Measurements from ENCODE around the gene TRIM4.
"Not testable (repeated sequence)": the region's sequence is repeated elsewhere in the genome, so short reads cannot be mapped to it uniquely, and the experiment has no call there.

The TRIM4 gene, protein sequence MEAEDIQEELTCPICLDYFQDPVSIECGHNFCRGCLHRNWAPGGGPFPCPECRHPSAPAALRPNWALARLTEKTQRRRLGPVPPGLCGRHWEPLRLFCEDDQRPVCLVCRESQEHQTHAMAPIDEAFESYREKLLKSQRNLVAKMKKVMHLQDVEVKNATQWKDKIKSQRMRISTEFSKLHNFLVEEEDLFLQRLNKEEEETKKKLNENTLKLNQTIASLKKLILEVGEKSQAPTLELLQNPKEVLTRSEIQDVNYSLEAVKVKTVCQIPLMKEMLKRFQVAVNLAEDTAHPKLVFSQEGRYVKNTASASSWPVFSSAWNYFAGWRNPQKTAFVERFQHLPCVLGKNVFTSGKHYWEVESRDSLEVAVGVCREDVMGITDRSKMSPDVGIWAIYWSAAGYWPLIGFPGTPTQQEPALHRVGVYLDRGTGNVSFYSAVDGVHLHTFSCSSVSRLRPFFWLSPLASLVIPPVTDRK

DNA sequence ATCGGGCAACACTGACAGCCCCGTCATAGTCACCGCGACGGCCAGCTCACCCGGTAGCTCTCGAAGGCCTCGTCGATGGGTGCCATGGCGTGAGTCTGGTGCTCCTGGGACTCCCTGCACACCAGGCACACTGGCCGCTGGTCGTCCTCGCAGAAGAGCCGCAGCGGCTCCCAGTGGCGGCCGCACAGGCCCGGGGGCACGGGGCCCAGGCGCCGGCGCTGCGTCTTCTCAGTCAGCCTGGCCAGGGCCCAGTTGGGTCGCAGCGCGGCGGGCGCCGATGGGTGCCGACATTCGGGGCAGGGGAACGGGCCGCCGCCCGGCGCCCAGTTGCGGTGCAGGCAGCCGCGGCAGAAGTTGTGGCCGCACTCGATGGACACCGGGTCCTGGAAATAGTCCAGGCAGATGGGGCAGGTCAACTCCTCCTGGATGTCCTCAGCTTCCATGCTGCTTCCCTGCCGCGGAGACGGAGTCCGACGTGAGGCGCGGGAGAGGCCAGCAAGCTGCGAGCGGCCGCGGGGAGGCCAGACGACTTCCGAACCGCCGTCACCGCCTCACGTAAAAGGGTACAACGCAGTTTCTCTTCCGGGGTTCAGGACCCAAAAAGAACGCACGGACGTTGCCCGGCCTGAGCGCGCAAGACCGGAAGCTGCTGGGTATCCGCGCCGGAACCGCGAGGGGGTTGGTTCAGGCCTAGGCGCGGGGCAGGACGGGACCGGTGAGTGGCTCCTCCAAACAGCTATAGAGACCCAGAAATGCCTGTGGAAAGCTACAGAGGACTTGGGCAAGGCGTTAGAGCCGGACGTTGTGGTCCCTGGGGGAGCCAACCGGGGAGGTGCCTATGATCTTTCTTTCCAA, at the start of gene TRIM4:
Gene TRIM4 (minus strand): TSS at position 572 of the 855 bp plus-strand sequence. CDS start 129 bp downstream, at position 443.
- peak; percentile 81 for DNase-seq (ENCODE audit: low read depth, low spot score)

DNA sequence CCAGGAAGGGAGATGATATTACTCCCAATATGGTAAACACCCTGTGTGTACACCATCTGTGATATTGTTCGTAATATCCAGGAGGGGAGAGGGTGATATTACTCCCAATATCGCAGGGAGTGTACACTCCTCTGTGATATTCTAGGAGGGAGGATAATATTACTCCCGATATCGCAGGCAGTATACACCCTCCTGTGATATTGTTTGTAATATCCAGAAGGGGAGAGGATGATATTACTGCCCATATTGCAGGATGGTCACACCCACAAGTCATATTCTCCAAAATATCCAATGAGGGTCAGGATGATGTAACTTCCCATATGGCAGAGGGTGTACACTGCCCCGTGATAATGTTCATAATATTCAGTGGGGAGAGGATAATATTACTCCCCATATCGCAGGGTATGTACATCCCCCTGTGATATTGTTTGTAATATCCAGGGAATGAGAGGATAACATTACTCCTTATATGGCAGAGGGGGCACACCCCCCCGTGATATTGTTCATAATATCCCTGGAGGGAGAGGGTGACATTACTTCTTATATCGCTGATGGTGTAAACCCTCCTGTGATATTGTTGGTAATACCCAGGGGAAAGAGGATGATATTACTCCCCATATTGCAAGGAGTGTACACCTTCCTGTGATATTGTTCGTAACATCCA, 39.4 kb upstream of the TRIM4 start:
- DNase-seq (ENCODE audit: low read depth, low spot score) = no peak

DNA sequence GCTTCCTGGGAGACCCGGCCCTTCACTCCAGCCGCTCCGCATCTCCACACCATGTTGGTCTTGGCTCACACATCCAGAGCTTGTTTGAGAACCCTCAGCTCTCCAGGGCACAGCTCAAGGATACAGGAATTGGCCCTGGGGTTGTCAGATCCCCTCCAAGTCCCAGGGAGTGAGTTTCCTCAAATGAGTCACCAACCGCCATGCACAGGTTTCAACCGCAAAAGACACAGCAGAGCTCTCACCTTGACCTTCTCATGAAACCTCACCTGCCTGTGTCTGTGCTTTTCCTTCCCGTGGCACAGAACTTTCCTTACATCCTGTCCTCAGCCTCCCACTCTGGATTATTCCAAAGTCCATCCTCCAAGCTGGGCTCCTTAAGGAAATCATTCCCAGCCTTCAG, 35.9 kb upstream of the TRIM4 start:
- DNase-seq (ENCODE audit: low read depth, low spot score) = no peak

DNA sequence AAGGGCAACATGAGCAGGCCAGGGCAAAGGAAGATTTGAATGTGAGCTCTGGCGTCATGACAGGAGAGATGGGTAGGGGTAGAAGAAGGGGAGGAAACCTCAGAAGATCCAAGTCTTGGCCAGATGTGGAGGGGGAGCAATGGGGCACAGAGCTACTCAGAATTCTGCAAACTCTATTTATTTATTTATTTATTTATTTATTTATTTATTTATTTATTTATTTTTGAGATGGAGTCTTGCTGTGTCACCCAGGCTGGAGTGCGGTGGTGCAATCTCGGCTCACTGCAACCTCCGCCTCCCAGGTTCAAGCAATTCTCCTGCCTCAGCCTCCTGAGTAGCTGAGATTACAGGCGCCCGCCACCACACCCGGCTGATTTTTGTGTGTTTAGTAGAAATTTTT, 35.3 kb upstream of the TRIM4 start:
- not testable (repeated sequence) for DNase-seq (ENCODE audit: low read depth, low spot score)

DNA sequence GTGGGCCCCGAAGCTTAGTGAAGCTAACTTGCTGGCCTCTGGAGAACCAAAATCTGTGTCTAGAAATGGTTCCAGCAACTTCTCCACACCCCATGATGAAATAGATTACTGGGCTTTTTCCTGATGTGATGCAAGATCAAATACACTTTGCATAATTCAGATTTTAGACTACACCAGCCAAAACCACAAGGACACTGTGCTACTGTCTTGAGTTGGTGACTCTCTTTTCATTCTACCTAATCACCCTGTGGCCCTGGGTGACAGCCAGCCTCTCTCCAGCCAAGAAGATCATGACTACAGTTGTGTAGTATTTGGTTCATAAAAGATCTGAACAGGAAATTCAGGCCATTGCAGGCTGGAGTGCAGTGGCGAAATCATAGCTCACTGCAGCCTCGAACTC, 34.3 kb upstream of the TRIM4 start:
- DNase-seq (ENCODE audit: low read depth, low spot score) = no peak

DNA sequence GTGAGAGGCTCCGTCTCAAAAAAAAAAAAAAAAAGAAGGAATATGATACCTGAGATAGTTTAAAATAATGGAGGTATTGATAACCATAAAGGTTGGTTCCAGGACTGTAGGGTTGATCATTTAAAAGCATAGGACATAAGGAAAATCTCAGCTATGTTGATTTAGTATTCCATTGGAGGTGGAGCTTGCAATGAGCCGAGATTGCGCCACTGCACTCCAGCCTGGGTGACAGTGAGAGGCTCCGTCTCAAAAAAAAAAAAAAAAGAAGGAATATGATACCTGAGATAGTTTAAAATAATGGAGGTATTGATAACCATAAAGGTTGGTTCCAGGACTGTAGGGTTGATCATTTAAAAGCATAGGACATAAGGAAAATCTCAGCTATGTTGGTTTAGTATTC, 33.3 kb upstream of the TRIM4 start:
- DNase-seq (ENCODE audit: low read depth, low spot score) = not testable (repeated sequence)

DNA sequence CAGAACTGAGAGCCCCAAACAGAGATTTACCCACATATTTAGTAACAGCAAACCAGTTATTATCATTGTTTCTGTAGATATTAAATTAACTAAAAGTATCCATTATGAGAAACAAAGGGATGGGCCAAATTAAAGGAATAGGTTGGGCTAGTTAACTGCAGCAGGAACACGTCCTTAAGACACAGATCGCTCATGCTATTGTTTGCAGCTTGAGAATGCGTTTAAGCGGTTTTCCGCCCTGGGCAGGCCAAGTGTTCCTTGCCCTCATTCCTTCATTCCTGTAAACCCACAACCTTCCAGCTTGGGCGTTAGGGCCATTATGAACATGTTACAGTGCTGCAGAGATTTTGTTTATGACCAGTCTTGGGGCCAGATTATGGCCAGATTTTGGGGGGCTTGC, 31.5 kb upstream of the TRIM4 start:
- not testable (repeated sequence) for DNase-seq (ENCODE audit: low read depth, low spot score)

DNA sequence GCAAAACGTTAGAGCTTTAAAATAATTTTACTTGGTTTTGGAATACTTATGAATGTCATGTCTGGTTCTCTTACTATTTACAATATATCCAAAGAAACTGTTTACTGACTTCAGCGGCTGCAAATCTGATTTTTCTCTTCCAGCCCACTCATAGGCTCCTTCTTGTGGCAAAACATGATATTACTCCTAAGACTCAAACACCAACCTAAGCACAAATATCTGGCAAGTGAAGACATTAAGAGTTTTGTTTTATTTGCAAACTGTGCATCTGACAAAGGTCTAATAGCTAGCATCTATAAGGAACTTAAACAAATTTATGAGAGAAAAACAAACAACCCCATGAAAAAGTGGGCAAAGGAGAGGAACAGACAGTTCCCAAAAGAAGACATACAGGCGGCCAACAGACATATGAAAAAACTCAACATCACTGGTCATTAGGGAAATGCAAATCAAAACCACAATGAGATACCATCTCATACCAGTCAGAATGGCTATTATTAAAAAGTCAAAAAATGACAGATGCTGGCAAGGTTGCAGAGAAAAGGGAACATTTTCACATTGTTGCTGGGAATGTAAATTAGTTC, 30.4 kb upstream of the TRIM4 start:
- no peak for DNase-seq (ENCODE audit: low read depth, low spot score)

DNA sequence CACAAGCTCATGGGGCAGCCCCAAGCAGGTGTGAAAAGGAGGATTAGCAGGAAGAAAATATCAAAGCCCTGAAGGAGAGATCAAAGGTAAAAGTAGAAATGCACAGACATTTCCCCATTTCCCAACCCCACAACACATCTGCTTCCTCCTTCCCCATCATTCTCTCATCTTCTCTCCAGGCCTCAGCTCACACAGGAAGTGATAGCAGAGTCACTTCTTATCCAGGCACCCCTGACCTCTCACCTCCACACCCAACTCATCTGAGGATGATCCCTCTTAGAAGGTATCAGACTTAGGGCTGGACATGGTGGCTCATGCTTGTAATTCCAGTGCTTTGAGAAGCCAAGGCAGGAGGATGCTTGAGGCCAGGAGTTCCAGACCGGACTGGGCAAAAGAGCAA, 28.3 kb upstream of the TRIM4 start:
- no peak for DNase-seq (ENCODE audit: low read depth, low spot score)

DNA sequence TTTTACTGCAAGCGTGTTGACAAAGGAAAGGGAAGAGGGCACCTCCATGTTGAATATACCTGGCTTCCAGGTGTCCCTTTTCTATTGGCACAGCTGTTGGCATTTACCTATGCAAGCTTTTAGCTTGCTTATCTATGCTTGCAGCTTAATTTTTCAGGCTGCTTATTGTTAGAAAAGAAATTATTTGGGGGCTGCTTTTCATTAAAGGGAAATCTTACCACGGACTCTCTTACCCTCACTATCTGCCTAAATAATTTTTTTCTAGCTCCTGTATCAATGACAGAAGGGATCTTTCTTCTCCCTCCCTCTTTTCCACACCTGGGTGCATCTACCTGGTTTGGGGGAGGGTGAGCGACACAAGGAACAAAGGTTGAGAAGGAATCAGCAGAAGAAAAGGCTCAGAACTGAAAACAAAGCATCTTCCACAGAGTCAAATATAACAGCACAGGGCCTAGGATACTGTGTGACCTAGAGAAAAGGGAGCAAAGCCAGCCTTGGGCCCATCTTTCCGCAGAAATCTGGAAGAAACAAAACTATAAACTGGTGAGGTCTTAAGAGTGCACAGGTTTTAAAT, 25.3 kb upstream of the TRIM4 start:
- DNase-seq (ENCODE audit: low read depth, low spot score) = no peak

DNA sequence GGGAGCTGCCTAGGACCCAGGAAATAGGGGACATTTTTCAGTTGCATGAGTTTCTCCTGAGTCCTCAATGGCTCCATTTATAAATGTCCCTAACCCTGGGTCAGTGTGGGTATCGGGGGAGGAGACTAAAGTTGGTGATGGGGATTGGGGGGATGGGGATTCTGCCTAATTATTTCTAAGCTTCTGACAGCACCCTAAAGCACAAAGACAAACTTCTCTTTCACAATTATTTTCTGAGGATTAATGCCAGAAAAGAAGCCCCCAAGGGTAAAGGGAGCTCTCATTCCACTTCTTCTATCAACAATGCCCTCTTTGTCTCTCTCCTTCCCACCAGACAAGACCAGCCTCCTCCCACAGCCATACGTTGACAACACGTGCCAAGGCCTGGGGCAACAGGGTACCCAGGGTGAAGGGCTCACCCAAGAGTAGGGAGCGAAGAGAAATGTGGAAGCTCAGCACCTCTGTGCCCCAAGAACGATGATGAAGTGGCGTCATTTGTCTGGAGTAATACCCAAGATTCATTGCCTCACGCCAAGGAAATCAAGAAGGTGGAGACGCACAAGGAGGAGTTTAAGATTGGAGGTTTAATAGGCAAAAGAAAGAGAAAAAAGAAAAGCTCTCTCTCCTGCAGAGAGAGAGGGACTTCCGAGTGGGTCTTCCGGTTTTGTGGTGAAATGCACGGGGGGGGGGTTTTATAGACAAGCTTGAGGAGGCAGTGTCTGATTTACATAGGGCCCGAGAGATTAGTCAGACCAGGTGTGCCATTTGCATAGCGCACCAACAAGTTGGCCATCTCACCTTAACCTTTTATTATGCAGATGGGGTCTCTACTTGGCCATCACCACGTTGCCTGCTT, 24.5 kb upstream of the TRIM4 start:
- no peak for DNase-seq (ENCODE audit: low read depth, low spot score)

DNA sequence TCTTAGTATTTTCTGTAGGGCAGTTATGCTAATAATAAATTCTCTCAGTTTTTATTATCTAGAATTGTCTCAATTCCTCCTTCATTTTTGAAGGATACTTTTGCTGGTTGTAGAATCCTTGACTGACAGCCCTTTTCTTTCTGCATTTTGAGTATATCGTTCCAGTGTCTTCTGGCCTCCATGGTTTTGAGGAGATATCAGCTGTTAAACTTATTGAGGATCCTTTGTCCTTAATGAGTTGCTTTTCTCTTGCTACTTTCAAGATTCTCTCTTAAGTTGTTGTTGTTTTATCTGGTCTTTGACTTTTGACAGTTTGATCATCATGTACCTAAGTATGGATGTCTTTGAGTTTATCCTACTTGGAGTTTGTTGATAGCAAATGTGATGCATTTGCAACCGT, 19.0 kb upstream of the TRIM4 start:
- no peak for DNase-seq (ENCODE audit: low read depth, low spot score)

DNA sequence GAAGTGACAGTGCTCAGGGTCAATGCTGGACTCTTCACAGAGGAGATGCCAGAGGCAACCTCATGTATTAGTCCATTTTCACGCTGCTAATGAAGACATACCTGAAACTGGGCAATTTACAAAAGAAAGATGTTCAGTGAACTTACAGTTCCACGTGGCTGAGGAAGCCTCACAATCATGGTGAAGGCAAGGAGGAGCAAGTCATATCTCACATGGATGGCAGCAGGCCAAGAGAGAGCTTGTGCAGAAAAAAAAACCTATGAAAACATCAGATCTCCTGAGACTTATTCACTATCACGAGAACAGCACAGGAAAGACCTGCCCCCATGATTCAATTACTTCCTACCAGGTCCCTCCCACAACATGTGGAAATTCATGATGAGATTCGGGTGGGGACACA, 15.7 kb upstream of the TRIM4 start:
- not testable (repeated sequence) for DNase-seq (ENCODE audit: low read depth, low spot score)

DNA sequence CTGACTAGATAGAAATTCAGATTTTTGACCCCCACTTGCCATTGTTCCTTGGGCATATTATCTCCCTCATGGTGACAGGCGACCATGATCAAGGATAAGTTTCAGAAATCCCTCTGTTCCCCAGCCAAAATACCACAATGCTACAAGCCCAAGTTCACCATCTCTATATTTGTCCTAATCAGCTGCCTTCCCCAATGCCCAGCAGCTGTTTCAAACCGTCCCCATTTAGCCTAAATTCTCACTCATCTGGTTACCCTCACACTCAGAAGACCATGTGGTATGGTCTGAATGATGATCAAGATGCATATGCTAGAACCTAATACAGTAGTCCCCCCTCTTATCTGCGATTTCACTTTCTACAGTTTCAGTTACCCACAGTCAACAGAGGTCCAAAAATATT, 11.0 kb upstream of the TRIM4 start:
- no peak for DNase-seq (ENCODE audit: low read depth, low spot score)

DNA sequence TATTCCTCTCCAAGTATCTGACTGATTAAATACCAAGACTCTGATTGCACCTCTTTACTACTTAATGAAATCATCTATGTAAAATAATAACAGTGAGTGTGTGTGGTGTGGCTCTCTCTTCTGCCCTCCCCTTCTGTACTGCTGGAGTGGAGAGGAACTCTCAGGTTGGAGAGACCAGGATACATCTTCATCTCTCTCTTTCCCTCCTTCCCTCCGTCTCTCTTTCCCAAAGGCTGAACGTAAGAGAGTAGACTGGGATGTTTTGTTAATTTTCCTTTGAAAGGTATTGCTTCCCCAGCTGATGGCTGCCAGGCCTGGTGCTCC, 10.4 kb upstream of the TRIM4 start:
- no peak for DNase-seq (ENCODE audit: low read depth, low spot score)

DNA sequence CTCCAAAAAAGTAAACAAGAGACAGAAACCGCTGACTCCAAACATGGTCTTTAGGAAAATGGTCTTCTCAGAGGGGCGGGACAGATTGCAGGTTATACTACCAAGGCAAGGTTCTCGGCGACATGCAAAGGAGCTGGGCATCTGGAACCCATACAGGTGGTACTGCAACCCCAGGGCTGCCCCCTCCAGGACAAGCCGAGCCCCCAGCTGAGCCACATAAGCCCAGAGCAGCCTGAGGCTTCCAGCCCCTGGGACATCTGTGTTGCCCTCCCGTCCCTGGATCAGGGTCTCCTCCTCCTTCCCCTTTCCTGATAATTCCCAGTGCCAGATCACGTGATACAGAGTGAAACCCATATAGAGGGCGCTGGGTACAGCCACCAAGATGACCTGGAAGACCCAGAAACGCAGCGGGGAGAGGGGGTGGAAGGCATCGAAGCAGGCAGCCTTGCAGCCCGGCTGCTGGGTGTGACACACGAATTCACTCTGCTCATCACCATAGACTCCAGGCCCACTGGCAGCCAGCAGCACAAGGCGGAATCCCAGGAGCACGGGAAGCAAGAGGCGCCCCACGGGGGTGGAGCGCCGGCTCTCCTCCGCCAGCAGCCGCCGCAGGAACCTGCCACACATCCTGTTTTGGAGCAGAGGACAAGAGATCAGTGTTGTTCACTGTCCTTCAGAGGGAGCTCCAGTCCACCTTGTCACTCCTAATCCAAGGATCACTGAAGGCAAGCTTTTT, 9.8 kb upstream of the TRIM4 start, which contains the start of gene GJC3:
Gene GJC3 (minus strand): TSS at position 627 of the 736 bp plus-strand sequence. CDS start 0 bp downstream, at position 627.
- no peak for DNase-seq (ENCODE audit: low read depth, low spot score)

DNA sequence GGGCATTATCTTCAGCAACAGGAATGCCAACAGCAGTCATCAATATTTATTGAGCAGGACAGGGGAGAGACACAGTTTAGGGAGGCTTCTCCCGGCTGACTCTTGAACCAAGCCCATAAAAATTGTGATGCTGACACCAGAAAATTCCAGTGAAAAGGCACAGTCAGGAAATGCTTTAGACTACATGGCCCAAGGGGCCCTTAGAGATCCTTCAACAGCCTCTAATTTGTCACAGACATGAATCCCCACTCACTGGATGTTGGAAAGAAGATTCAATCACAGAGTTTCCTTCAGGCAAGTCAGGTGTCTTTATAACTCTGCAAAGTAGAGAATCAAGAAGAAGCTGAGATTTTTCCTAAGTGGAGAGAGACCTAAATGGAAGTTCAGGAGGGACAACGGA, 8.9 kb upstream of the TRIM4 start:
- DNase-seq (ENCODE audit: low read depth, low spot score) = no peak

DNA sequence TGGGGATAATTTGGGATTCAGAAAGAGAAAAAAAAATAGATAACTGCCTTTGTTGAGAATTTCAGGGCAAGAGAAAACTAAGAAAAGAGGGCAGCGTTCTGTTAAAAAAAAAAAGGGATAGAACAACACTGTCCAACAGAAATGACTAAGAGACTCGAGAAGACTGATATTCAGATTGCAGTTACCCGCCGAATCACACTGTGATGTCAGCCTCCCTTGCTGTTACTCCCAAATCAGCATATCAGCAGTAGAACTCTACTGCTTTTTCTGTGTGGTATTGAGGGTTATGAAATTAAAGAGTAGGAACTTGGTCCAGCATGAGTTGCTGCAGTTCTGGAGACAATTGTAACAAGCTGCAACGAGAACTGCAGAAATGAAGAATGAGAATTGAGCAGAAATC, 8.2 kb upstream of the TRIM4 start:
- no peak for DNase-seq (ENCODE audit: low read depth, low spot score)

DNA sequence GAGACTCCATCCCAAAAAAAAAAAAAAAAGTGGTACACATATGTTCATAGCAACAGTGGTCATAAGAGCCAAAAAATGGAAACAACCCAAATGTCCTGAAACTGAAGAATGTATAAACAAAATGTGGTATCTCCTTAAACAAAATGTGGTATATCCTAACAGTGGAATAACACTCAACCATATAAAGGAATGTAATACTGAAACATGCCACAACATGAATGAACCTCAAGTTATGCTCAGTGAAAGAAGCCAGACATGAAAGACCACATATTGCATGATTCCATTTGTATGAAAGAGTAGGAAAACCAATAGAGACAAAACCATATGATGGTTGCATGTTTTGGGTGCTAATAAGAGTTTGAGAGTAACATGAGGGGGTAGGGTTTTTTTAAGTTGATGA, 7.0 kb upstream of the TRIM4 start:
- DNase-seq (ENCODE audit: low read depth, low spot score) = no peak

DNA sequence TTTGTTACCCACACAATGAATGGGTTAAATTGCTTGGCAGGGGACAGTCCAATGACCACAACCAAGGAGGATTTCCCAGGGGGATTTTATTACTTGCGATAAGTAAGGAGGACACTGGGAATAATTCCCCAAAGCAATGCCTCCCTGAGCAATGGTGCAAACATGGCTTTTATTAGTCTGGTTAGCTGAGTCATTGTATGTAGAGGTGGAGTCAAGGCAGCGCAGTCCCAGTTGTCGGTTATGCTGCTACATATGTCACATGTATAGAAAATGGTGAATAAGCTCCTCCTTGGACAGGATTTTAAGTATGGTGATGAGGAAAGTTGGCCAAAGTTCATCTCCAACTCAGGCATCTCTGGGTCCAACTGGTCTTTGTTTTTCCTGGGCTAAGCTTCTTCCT, 3.9 kb upstream of the TRIM4 start:
- no peak for DNase-seq (ENCODE audit: low read depth, low spot score)
